GM19467 (cell line): Measurements from ENCODE around the gene XRRA1.

ENCODE experiments used
- ATAC-seq: cut with Tn5 transposase; IDR thresholded peaks from one replicate; pipeline ENCODE4 v1.9.1; 2021; ENCODE audit warnings: mild to moderate bottlenecking, moderate library complexity; ENCODE audit not compliant: unreplicated experiment

The XRRA1 gene

GRCh38 chr11:74950374-74950969 is 1.6 kb upstream of the XRRA1 start:
- ATAC-seq: no peak

- no peak for ATAC-seq
These were observed 854 bp upstream of the XRRA1 start for GRCh38 chr11:74949753-74950137.

GRCh38 chr11:74948546-74948897 is 369 bp downstream of the XRRA1 start:
- ATAC-seq: peak; percentile 6

- ATAC-seq: no peak
These were observed 6.7 kb downstream of the XRRA1 start for GRCh38 chr11:74942073-74942759.

- no peak for ATAC-seq
These were observed 7.4 kb downstream of the XRRA1 start for GRCh38 chr11:74941492-74941891.

- no peak for ATAC-seq
These were observed 11.0 kb downstream of the XRRA1 start for GRCh38 chr11:74937696-74938475.

GRCh38 chr11:74936976-74937375 is 11.9 kb downstream of the XRRA1 start:
- no peak for ATAC-seq

- no peak for ATAC-seq
These were observed 12.8 kb downstream of the XRRA1 start for GRCh38 chr11:74936087-74936486.

GRCh38 chr11:74935285-74935684 is 13.6 kb downstream of the XRRA1 start:
- ATAC-seq: no peak

GRCh38 chr11:74933765-74934164 is 15.1 kb downstream of the XRRA1 start:
- no peak for ATAC-seq

GRCh38 chr11:74932797-74933196 is 16.1 kb downstream of the XRRA1 start:
- no peak for ATAC-seq

- no peak for ATAC-seq
These were observed 16.7 kb downstream of the XRRA1 start for GRCh38 chr11:74932169-74932568.

- no peak for ATAC-seq
These were observed 19.2 kb downstream of the XRRA1 start for GRCh38 chr11:74929431-74930363.

- no peak for ATAC-seq
These were observed 21.4 kb downstream of the XRRA1 start for GRCh38 chr11:74927496-74927895.

- ATAC-seq: no peak
These were observed 22.4 kb downstream of the XRRA1 start for GRCh38 chr11:74926304-74927030.

GRCh38 chr11:74925281-74925680 is 23.6 kb downstream of the XRRA1 start:
- ATAC-seq: no peak

GRCh38 chr11:74923125-74923524 is 25.8 kb downstream of the XRRA1 start:
- ATAC-seq: no peak

GRCh38 chr11:74909812-74910211 is 39.1 kb downstream of the XRRA1 start:
- no peak for ATAC-seq

- no peak for ATAC-seq
These were observed 39.5 kb downstream of the XRRA1 start for GRCh38 chr11:74909385-74909784.

GRCh38 chr11:74905326-74905725 is 43.6 kb downstream of the XRRA1 start:
- no peak for ATAC-seq
